HepG2 (cell line): ENCODE results near the gene RNF149. TPM values are rescaled to one million over a fixed set of nuclear protein-coding genes. Genes with fewer than 3 reads are reported as not detected.

Experiments used
- ELF1 ChIP-seq: sonication (generic); formaldehyde crosslinking; IDR thresholded peaks from 2 replicates; pipeline ENCODE4 v1.4.0; 2020; ENCODE audit warnings: missing genetic modification reagents
- EP300 ChIP-seq, 3 experiments: sonication (generic) in 1 of 3; formaldehyde crosslinking in 1 of 3; IDR thresholded peaks; 2 replicates each; pipeline versions ENCODE4 v1.5.1 to v1.6.1; 2011 to 2020; ENCODE audit warnings: low read depth in 2 of 3, low read length in 2 of 3, borderline replicate concordance in 1 of 3, improper control_type of control experiment in 1 of 3, mild to moderate bottlenecking in 1 of 3, missing genetic modification reagents in 1 of 3, moderate library complexity in 1 of 3
- ETV5 ChIP-seq: IDR thresholded peaks from 2 replicates; pipeline ENCODE4 v1.6.1; 2018; ENCODE audit warnings: missing biosample characterization, missing genetic modification reagents, inconsistent platforms, borderline replicate concordance
- HBP1 ChIP-seq: IDR thresholded peaks from 2 replicates; pipeline ENCODE4 v1.6.1; 2016; ENCODE audit warnings: low read depth, control low read depth
- IKZF4 ChIP-seq: sonication (generic); formaldehyde crosslinking; IDR thresholded peaks from 2 replicates; pipeline ENCODE4 v1.5.1; 2020; ENCODE audit warnings: borderline replicate concordance, mild to moderate bottlenecking, low read depth, missing genetic modification reagents; ENCODE audit errors: not compliant biosample characterization
- KLF12 ChIP-seq: sonication (generic); formaldehyde crosslinking; IDR thresholded peaks from 2 replicates; pipeline ENCODE4 v1.4.0; 2020; ENCODE audit warnings: missing genetic modification reagents, borderline replicate concordance
- MED8 ChIP-seq: sonication (generic); formaldehyde crosslinking; IDR thresholded peaks from 2 replicates; pipeline ENCODE4 v1.8.1; 2023; ENCODE audit warnings: mild to moderate bottlenecking, missing genetic modification reagents; ENCODE audit not compliant: insufficient replicate concordance
- MTF1 ChIP-seq: sonication (generic); formaldehyde crosslinking; IDR thresholded peaks from 2 replicates; pipeline ENCODE4 v1.5.0; 2020; ENCODE audit warnings: missing genetic modification reagents
- NFKB2 ChIP-seq: sonication (generic); formaldehyde crosslinking; IDR thresholded peaks from 2 replicates; pipeline ENCODE4 v1.4.0; 2020; ENCODE audit warnings: missing genetic modification reagents, borderline replicate concordance
- RBM22 ChIP-seq: fragments of 200-400 bp; formaldehyde crosslinking; optimal IDR thresholded peaks from 2 replicates; pipeline ENCODE3; 2017; ENCODE audit warnings: mild to moderate bottlenecking, low read length, moderate library complexity
- RORA ChIP-seq: sonication (generic); formaldehyde crosslinking; IDR thresholded peaks from 2 replicates; pipeline ENCODE4 v1.5.0; 2020; ENCODE audit warnings: mild to moderate bottlenecking, missing genetic modification reagents, moderate library complexity
- SP4 ChIP-seq: sonication (generic); formaldehyde crosslinking; IDR thresholded peaks from 2 replicates; pipeline ENCODE4 v1.8.1; 2023; ENCODE audit warnings: mild to moderate bottlenecking, missing genetic modification reagents
- SRF ChIP-seq: IDR thresholded peaks from 2 replicates; pipeline ENCODE4 v1.6.1; 2011; ENCODE audit warnings: mild to moderate bottlenecking, low read depth, low read length, moderate library complexity
- TAF15 ChIP-seq: fragments of 200-400 bp; formaldehyde crosslinking; IDR thresholded peaks from one replicate; pipeline ENCODE4 v1.6.1; 2018; ENCODE audit warnings: mild to moderate bottlenecking, low read depth, low read length; ENCODE audit not compliant: poor library complexity, severe bottlenecking
- TGIF2 ChIP-seq: IDR thresholded peaks from 2 replicates; pipeline ENCODE4 v1.6.1; 2016; ENCODE audit warnings: control low read depth, missing compliant biosample characterization
- THAP8 ChIP-seq: sonication (generic); formaldehyde crosslinking; IDR thresholded peaks from 2 replicates; pipeline ENCODE4 v1.5.1; 2020; ENCODE audit warnings: missing genetic modification reagents, mild to moderate bottlenecking, borderline replicate concordance
- YY1 ChIP-seq: IDR thresholded peaks from 2 replicates; pipeline ENCODE4 v1.6.1; 2011; ENCODE audit warnings: low read length, low read depth, moderate library complexity, mild to moderate bottlenecking; ENCODE audit not compliant: insufficient read depth, insufficient replicate concordance
- ZNF382 ChIP-seq: sonication (generic); formaldehyde crosslinking; IDR thresholded peaks from 2 replicates; pipeline ENCODE4 v1.5.0; 2020; ENCODE audit warnings: missing genetic modification reagents, mild to moderate bottlenecking, borderline replicate concordance
- ZNF441 ChIP-seq: sonication (generic); formaldehyde crosslinking; IDR thresholded peaks from 2 replicates; pipeline ENCODE4 v1.7.0; 2021; ENCODE audit warnings: missing genetic modification reagents, borderline replicate concordance
- ZNF468 ChIP-seq: sonication (generic); formaldehyde crosslinking; IDR thresholded peaks from 2 replicates; pipeline ENCODE4 v1.8.0; 2022; ENCODE audit warnings: mild to moderate bottlenecking, moderate library complexity, missing genetic modification reagents
- ZNF562 ChIP-seq: sonication (generic); formaldehyde crosslinking; IDR thresholded peaks from 2 replicates; pipeline ENCODE4 v1.8.0; 2022; ENCODE audit warnings: missing genetic modification reagents, borderline replicate concordance
- ZNF83 ChIP-seq: sonication (generic); formaldehyde crosslinking; IDR thresholded peaks from 2 replicates; pipeline ENCODE4 v1.4.0; 2020; ENCODE audit warnings: missing genetic modification reagents, mild to moderate bottlenecking, borderline replicate concordance
- ZSCAN22 ChIP-seq: sonication (generic); formaldehyde crosslinking; IDR thresholded peaks from 2 replicates; pipeline ENCODE4 v1.4.0; 2020; ENCODE audit warnings: mild to moderate bottlenecking, missing genetic modification reagents
- polyA plus RNA-seq, 8 experiments: library from polyadenylated mRNA; depleted of rRNA in 3 of 8; stranded (reverse) in 7 of 8; unstranded in 1 of 8; fragments of >200 nt; fragmentation: Illumina TruSeq in 4 of 8; extraction: Trizol in 4 of 8; gene quantifications; 2 replicates each; pipeline versions ENCODE4 v1.2.1 to v1.2.3, GENCODE V29; 2011 to 2016; ENCODE audit warnings: low read depth in 4 of 8, missing spikeins in 1 of 8, mixed read lengths in 1 of 8; ENCODE audit not compliant: insufficient read depth in 1 of 8
- total RNA-seq, 5 experiments: library from RNA; depleted of rRNA; stranded (reverse); fragments of >200 nt; fragmentation: Illumina TruSeq; extraction: Trizol; gene quantifications; 2 replicates each; pipeline ENCODE4 v1.2.3, GENCODE V29; 2016; ENCODE audit warnings: low read depth in 1 of 5
- TF ChIP-seq, protein P1 (sequence below): sonication (generic); formaldehyde crosslinking; IDR thresholded peaks from 2 replicates; pipeline ENCODE4 v1.8.1; 2023; ENCODE audit warnings: mild to moderate bottlenecking, missing genetic modification reagents, borderline replicate concordance
- TF ChIP-seq, protein P2 (sequence below): conservative IDR thresholded peaks from 2 replicates; pipeline ENCODE4 v1.6.1; 2018; ENCODE audit warnings: missing genetic modification reagents

Gene RNF149
- total and polyA plus RNA-seq, 2 of the 13 experiments (the other 11 are each of a cell fraction or from before 2014, with no cell fraction given) = 87.6 to 109 TPM

DNA sequence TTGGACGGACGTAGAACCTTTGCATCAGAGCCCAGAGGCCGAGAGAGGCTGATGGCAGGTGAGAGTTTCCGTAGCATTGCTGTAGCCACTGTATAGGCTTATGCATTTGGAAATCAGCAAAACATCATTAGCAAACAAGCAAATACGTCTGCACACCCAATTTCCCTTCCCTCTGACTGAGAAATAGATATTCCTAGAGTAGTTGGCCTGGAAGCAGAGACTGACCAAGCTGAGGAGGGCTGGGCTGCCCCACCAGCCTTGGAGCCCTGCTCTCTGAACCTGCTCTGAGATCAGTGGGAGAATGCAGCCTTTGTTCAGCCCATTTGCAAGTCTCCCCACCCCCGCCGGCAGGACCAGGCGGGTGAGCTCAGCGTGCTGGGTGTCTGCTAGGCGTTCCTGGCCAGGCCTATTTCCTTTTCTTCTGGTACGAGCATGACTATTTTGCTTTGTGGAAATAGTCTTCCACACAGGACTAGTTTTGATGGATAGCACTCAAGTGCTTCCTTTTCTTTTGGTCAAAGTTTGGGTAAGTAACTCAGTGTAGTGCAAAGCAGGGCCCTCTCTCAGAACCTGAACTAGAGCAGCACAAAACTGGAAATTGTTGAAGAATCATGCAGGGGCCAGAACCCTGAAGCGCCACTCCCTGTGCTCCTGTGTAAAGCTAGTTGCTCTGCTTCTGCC, 21.9 kb upstream of the RNF149 start (continued):
- TF ChIP-seq ZSCAN22 (no peak; the same call in 1 of the 2 replicates), ZNF468 (no peak), EP300 (IDR thresholded peaks at IDR 0.05; ENCODE audit: low read depth in 2 of 2, low read length in 2 of 2) (peak in 1 of 2 experiments; percentile 76; a peak in 2 of 4 replicates), EP300 (CRISPR knock-in tag; IDR thresholded peaks at IDR 0.05; ENCODE audit: borderline replicate concordance) (peak; percentile 58; the same call in 1 of the 2 replicates), IKZF4 (no peak), ZNF441 (0 out of 2 replicates have a peak, but pooled peaks have one; percentile 70), KLF12 (CRISPR knock-in tag) (no peak), THAP8 (no peak), ZNF562 (no peak), TGIF2 (CRISPR knock-in tag) (no peak), YY1 (no peak), NFKB2 (CRISPR knock-in tag) (no peak; the same call in 1 of the 2 replicates), ZNF83 (CRISPR knock-in tag) (no peak), TAF15 (no peak), MED8 (no peak), ZNF382 (CRISPR knock-in tag) (no peak), ELF1 (CRISPR knock-in tag) (no peak), HBP1 (CRISPR knock-in tag) (no peak), SRF (no peak), MTF1 (no peak), SP4 (CRISPR knock-in tag) (peak; percentile 43; the same call in 1 of the 2 replicates), ETV5 (CRISPR knock-in tag) (peak; percentile 59; the same call in 1 of the 2 replicates), RBM22 (no peak), RORA (no peak)
- TF ChIP-seq, protein P1, sequence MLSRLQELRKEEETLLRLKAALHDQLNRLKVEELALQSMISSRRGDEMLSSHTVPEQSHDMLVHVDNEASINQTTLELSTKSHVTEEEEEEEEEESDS (CRISPR knock-in tag) = 0 out of 2 replicates have a peak, but pooled peaks have one; percentile 47
- TF ChIP-seq, protein P2, sequence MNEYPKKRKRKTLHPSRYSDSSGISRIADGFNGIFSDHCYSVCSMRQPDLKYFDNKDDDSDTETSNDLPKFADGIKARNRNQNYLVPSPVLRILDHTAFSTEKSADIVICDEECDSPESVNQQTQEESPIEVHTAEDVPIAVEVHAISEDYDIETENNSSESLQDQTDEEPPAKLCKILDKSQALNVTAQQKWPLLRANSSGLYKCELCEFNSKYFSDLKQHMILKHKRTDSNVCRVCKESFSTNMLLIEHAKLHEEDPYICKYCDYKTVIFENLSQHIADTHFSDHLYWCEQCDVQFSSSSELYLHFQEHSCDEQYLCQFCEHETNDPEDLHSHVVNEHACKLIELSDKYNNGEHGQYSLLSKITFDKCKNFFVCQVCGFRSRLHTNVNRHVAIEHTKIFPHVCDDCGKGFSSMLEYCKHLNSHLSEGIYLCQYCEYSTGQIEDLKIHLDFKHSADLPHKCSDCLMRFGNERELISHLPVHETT = no peak
